Measurements from ENCODE around the gene MTTP.

GRCh38 chr4:99647071-99647470 lies 72.4 kb downstream of the MTTP start:
- TF ChIP-seq POLR2A (IDR thresholded peaks at IDR 0.05) = no peak
- no peak for TF ChIP-seq CTCF (IDR thresholded peaks at IDR 0.05 in 8 of 11, conservative IDR thresholded peaks at IDR 0.05 in 3 of 11)

Data from spleen (tissue), 7 donors.